HCT116 (cell line): ENCODE data around the gene TMTC2. TPM values are rescaled to one million over a fixed set of nuclear protein-coding genes. Genes with fewer than 3 reads are reported as not detected.

ENCODE experiments used
- ATAC-seq: fragments of 200-7000 bp; cut with Tn5 transposase; 2 replicates; pipeline ENCODE4 v1.9.1; 2020; ENCODE audit warnings: mild to moderate bottlenecking, moderate library complexity
- BruUV-seq: library from RNA; stranded (reverse); fragments of 400-500 nt; replicated peaks from 2 replicates; lab custom pipeline; 2021; lab: Mats Ljungman, UMichigan
- CTCF ChIA-PET: fragments of 300-600 bp; sonication (Branson Sonifier 250); formaldehyde crosslinking; loops from one replicate; lab custom pipeline; 2021; ENCODE audit warnings: antibody characterized with exemption; lab: Charles Lee
- POLR2A ChIA-PET: fragments of 300-600, 350-600 bp; sonication (Branson Sonifier 250); formaldehyde crosslinking; loops from one replicate; lab custom pipeline; 2021; ENCODE audit warnings: antibody characterized with exemption; lab: Charles Lee
- RAD21 ChIA-PET, 2 experiments: fragments of 300-600 bp; sonication (Branson Sonifier 250); formaldehyde crosslinking; loops; one replicate each; lab custom pipeline; 2023; ENCODE audit warnings: low total read pairs in 2 of 2; ENCODE audit not compliant: uncharacterized antibody in 2 of 2, unreplicated experiment in 2 of 2, low non-redundant PET in 1 of 2; lab: Charles Lee
- DNase-seq: peaks from one replicate; pipeline ENCODE4 v3.0.0-alpha.2; 2010; ENCODE audit warnings: low read depth, low spot score
- H2AFZ ChIP-seq: fragments of 200-600 bp; shearing (Covaris generic), sonication (generic); 2 replicates; pipeline ENCODE4 v1.6.1; 2017; ENCODE audit warnings: low read depth, mixed run types, mixed read lengths, antibody characterized with exemption, low read length; ENCODE audit not compliant: poor library complexity, severe bottlenecking
- H3K27ac ChIP-seq: 2 replicates; pipeline ENCODE4 v1.5.1; 2012; ENCODE audit warnings: low read depth, low read length
- H3K27me3 ChIP-seq: fragments of 200-600 bp; sonication (generic); 2 replicates; pipeline ENCODE4 v1.6.1; 2016; ENCODE audit warnings: mixed run types, low read length, mixed read lengths; ENCODE audit not compliant: insufficient read depth
- H3K36me3 ChIP-seq, 2 experiments: fragments of 200-500 bp in 1 of 2; fragments of 200-600 bp in 1 of 2; sonication (Bioruptor generic) in 1 of 2; sonication (generic) in 1 of 2; 2 replicates each; pipeline versions ENCODE4 v1.5.1 to v1.6.1; 2014 to 2016; ENCODE audit warnings: low read length in 2 of 2, inconsistent platforms in 1 of 2, mixed read lengths in 1 of 2, mixed run types in 1 of 2; ENCODE audit not compliant: insufficient read depth in 2 of 2, control insufficient read depth in 1 of 2
- H3K4me1 ChIP-seq, 2 experiments: fragments of 200-600 bp in 1 of 2; sonication (generic) in 1 of 2; 2 replicates each; pipeline versions ENCODE4 v1.5.1 to v1.6.1; 2012 to 2017; ENCODE audit warnings: low read length in 2 of 2, inconsistent platforms in 1 of 2, mild to moderate bottlenecking in 1 of 2, mixed read lengths in 1 of 2, mixed run types in 1 of 2, moderate library complexity in 1 of 2; ENCODE audit not compliant: insufficient read depth in 2 of 2, control insufficient read depth in 1 of 2
- H3K4me2 ChIP-seq: fragments of 200-600 bp; sonication (generic); 2 replicates; pipeline ENCODE4 v1.6.1; 2017; ENCODE audit warnings: mixed run types, low read length, mixed read lengths
- H3K4me3 ChIP-seq, 2 experiments: fragments of 200-600 bp in 1 of 2; sonication (generic) in 1 of 2; replicated peaks in 1 of 2; 2 replicates each; pipeline ENCODE4 v1.5.1; 2011 to 2016; ENCODE audit warnings: low read length in 2 of 2, control low read depth in 1 of 2, low read depth in 1 of 2, mild to moderate bottlenecking in 1 of 2, mixed read lengths in 1 of 2, mixed run types in 1 of 2
- H3K79me2 ChIP-seq: fragments of 200-600 bp; sonication (generic); 2 replicates; pipeline ENCODE4 v1.6.1; 2017; ENCODE audit warnings: mild to moderate bottlenecking, mixed run types, low read length, moderate library complexity, mixed read lengths; ENCODE audit not compliant: insufficient read depth
- H3K9ac ChIP-seq: fragments of 200-600 bp; sonication (generic); 2 replicates; pipeline ENCODE4 v1.6.1; 2016; ENCODE audit warnings: low read length, mixed read lengths
- H3K9me2 ChIP-seq: fragments of 200-600 bp; sonication (generic), shearing (Covaris generic); 2 replicates; pipeline ENCODE4 v1.6.1; 2017; ENCODE audit warnings: mixed run types, mild to moderate bottlenecking, moderate library complexity; ENCODE audit not compliant: insufficient read depth
- H3K9me3 ChIP-seq, 2 experiments: fragments of 200-500 bp in 1 of 2; fragments of 200-600 bp in 1 of 2; sonication (Bioruptor generic) in 1 of 2; sonication (generic) in 1 of 2; 2 replicates each; pipeline ENCODE4 v1.6.1; 2014 to 2017; ENCODE audit warnings: low read length in 2 of 2, mixed read lengths in 2 of 2, inconsistent platforms in 1 of 2, low read depth in 1 of 2, mild to moderate bottlenecking in 1 of 2, mixed run types in 1 of 2, moderate library complexity in 1 of 2; ENCODE audit not compliant: control insufficient read depth in 1 of 2, insufficient read depth in 1 of 2
- H4K20me1 ChIP-seq: fragments of 200-600 bp; sonication (generic), shearing (Covaris generic); 2 replicates; pipeline ENCODE4 v1.6.1; 2017; ENCODE audit warnings: mixed run types, mild to moderate bottlenecking, moderate library complexity; ENCODE audit not compliant: insufficient read depth
- CBX3 ChIP-seq: IDR thresholded peaks from 2 replicates; pipeline ENCODE4 v1.6.1; 2012; ENCODE audit warnings: low read depth
- CEBPB ChIP-seq: IDR thresholded peaks from 2 replicates; pipeline ENCODE4 v1.6.1; 2012; ENCODE audit warnings: low read depth
- EGR1 ChIP-seq: IDR thresholded peaks from 2 replicates; pipeline ENCODE4 v1.6.1; 2012; ENCODE audit warnings: low read depth
- ELF1 ChIP-seq: IDR thresholded peaks from 2 replicates; pipeline ENCODE4 v1.6.1; 2012; ENCODE audit warnings: low read depth, borderline replicate concordance
- EZH2 ChIP-seq: fragments of 200-600 bp; sonication (generic); IDR thresholded peaks from 2 replicates; pipeline ENCODE4 v1.6.1; 2017; ENCODE audit warnings: antibody characterized with exemption, mixed run types
- EZH2phosphoT487 ChIP-seq: fragments of 200-600 bp; IDR thresholded peaks from 2 replicates; pipeline ENCODE4 v1.6.1; 2018; ENCODE audit warnings: antibody characterized with exemption, borderline replicate concordance
- POLR2A ChIP-seq: IDR thresholded peaks from 2 replicates; pipeline ENCODE4 v1.7.0; 2011; ENCODE audit warnings: borderline replicate concordance; ENCODE audit not compliant: insufficient read depth, insufficient read length; ENCODE audit errors: extremely low read depth
- RAD21 ChIP-seq: IDR thresholded peaks from 2 replicates; pipeline ENCODE4 v1.6.1; 2012; ENCODE audit warnings: low read depth, mild to moderate bottlenecking
- REST ChIP-seq: IDR thresholded peaks from 2 replicates; pipeline ENCODE4 v1.6.1; 2012; ENCODE audit warnings: low read depth
- SIN3A ChIP-seq: IDR thresholded peaks from 2 replicates; pipeline ENCODE4 v1.6.1; 2012; ENCODE audit warnings: low read depth
- SP1 ChIP-seq: IDR thresholded peaks from 2 replicates; pipeline ENCODE4 v1.6.1; 2012; ENCODE audit warnings: low read depth
- SRF ChIP-seq: IDR thresholded peaks from 2 replicates; pipeline ENCODE4 v1.6.1; 2012; ENCODE audit warnings: low read depth
- TCF7L2 ChIP-seq: IDR thresholded peaks from 2 replicates; pipeline ENCODE4 v1.7.0; 2011; ENCODE audit warnings: borderline replicate concordance, inconsistent platforms; ENCODE audit not compliant: insufficient read depth, insufficient read length; ENCODE audit errors: extremely low read depth
- YY1 ChIP-seq: IDR thresholded peaks from 2 replicates; pipeline ENCODE4 v1.6.1; 2011; ENCODE audit warnings: low read length, low read depth, moderate library complexity, mild to moderate bottlenecking; ENCODE audit not compliant: insufficient replicate concordance; ENCODE audit errors: extremely low read depth
- ZNF274 ChIP-seq: fragments of 200-500 bp; sonication (Bioruptor generic); IDR thresholded peaks from 2 replicates; pipeline ENCODE4 v1.6.1; 2014; ENCODE audit warnings: mild to moderate bottlenecking, low read depth, low read length, inconsistent platforms
- intact Hi-C: fragments of 100-400 bp; cut with micrococcal nuclease; formaldehyde crosslinking; loops from 2 replicates; pipeline ENCODE4 v1.10.0; 2022
- total RNA-seq: library from RNA; stranded (reverse); gene quantifications from one replicate; pipeline ENCODE4 v1.2.1, GENCODE V29; 2021; ENCODE audit not compliant: unreplicated experiment
- TF ChIP-seq, protein P1 (sequence below): IDR thresholded peaks from 2 replicates; pipeline ENCODE4 v1.6.1; 2012
- TF ChIP-seq, protein P2 (sequence below): IDR thresholded peaks from 2 replicates; pipeline ENCODE4 v1.6.1; 2011; ENCODE audit warnings: mild to moderate bottlenecking, low read length, moderate library complexity; ENCODE audit not compliant: insufficient replicate concordance; ENCODE audit errors: extremely low read depth
- TF ChIP-seq, protein P3 (sequence below): IDR thresholded peaks from 2 replicates; pipeline ENCODE4 v1.6.1; 2012

The TMTC2 gene
- total RNA-seq, 1 experiment from 2014 or later = 11.5 TPM

DNA sequence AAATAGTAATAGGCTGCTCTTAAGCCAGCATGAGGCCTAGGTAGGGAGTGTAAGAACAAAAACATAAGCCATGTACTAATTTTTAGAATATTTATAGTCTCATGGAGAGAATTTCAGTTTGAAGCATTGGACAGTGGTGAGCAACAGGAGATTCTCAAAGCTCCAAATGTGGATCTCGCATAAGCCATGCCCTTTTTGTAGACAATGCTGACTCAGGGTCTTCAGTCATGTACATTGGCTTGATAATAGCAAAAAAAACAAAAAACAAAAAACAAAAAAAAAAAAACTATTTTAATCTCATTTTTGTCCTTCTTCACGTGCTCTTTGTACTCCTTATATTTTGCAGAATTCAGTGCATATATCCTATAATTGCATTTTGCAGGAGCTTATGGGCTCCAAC is 402.9 kb downstream of the TMTC2 start:
- Histone ChIP-seq H3K9me3 (no peaks in the 10 kb centered on the region), H3K9ac (no peak overlapping the region), H3K36me3 (no peaks in the 10 kb centered on the region), H3K4me2 (no peak overlapping the region), H4K20me1 (no peaks in the 10 kb centered on the region), H3K27ac (no peak overlapping the region), H3K4me3 (no peak overlapping the region), H3K4me1 (no peaks in the 10 kb centered on the region), H2AFZ (no peak overlapping the region), H3K79me2 (no peaks in the 10 kb centered on the region), H3K27me3 (no peaks in the 10 kb centered on the region), H3K9me2 (no peaks in the 10 kb centered on the region)
- ChIA-PET CTCF (no interaction called here), RAD21 (no interaction called here), POLR2A (no interaction called here)
- intact Hi-C loops = no loop called here
- ATAC-seq (no peak), DNase-seq (no peak)
- no TSS peak for BruUV-seq
- TF ChIP-seq EZH2 = no peak
- no peak for TF ChIP-seq ZNF274
- TF ChIP-seq SRF = no peak
- TF ChIP-seq EGR1 = no peak
- no peak for TF ChIP-seq CEBPB
- TF ChIP-seq, protein P1, sequence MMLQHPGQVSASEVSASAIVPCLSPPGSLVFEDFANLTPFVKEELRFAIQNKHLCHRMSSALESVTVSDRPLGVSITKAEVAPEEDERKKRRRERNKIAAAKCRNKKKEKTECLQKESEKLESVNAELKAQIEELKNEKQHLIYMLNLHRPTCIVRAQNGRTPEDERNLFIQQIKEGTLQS = no peak
- TF ChIP-seq ELF1 = no peak
- TF ChIP-seq EZH2phosphoT487 = no peak
- no peak for TF ChIP-seq SP1
- no peak for TF ChIP-seq POLR2A
- TF ChIP-seq CBX3 = no peak
- no peak for TF ChIP-seq TCF7L2
- TF ChIP-seq REST = no peak
- no peak for TF ChIP-seq RAD21
- TF ChIP-seq YY1 = no peak
- TF ChIP-seq SIN3A = no peak
- TF ChIP-seq, protein P2, sequence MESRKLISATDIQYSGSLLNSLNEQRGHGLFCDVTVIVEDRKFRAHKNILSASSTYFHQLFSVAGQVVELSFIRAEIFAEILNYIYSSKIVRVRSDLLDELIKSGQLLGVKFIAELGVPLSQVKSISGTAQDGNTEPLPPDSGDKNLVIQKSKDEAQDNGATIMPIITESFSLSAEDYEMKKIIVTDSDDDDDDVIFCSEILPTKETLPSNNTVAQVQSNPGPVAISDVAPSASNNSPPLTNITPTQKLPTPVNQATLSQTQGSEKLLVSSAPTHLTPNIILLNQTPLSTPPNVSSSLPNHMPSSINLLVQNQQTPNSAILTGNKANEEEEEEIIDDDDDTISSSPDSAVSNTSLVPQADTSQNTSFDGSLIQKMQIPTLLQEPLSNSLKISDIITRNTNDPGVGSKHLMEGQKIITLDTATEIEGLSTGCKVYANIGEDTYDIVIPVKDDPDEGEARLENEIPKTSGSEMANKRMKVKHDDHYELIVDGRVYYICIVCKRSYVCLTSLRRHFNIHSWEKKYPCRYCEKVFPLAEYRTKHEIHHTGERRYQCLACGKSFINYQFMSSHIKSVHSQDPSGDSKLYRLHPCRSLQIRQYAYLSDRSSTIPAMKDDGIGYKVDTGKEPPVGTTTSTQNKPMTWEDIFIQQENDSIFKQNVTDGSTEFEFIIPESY = no peak
- TF ChIP-seq, protein P3, sequence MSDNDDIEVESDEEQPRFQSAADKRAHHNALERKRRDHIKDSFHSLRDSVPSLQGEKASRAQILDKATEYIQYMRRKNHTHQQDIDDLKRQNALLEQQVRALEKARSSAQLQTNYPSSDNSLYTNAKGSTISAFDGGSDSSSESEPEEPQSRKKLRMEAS = no peak
